GM12873 (cell line): ENCODE results near the gene PKD1L1.

ENCODE experiments used
- TF ChIP-seq, protein P1 (sequence below): IDR thresholded peaks from 2 replicates; pipeline ENCODE4 v1.5.1; 2012; ENCODE audit warnings: low read depth, mild to moderate bottlenecking, moderate library complexity, low read length, control low read depth; ENCODE audit not compliant: insufficient read depth; ENCODE audit errors: missing control alignments

The PKD1L1 gene

DNA sequence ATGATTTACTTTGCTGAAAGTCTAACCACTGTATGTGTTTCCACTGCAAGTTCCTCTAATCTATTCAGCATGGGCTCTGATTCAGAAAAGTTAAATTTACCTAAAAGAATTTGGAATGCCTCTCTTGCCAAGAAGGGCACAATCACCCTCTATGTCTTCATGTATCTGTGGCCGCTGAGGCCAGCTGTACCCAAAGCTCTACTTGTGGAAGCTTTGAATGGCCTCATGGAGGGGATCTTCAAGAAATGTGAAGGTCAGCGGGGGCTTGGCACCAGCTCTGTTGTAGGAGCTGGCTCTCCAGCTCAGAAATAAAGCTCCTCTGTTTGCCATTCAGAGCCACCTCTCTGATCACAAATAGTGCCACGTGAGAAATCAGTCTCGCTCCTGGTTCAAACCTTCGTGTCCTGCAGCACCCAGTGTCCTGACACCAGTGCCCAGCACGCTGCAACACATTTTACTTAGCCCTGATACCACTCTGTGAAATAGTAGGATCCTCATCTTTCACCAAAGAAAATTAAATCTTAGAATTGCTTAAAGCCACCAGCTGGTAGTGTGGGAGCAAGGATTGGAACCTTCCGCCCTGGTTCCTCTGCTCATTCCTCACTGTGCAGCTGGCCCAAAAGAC, 61.1 kb downstream of the PKD1L1 start:
- TF ChIP-seq, protein P1, sequence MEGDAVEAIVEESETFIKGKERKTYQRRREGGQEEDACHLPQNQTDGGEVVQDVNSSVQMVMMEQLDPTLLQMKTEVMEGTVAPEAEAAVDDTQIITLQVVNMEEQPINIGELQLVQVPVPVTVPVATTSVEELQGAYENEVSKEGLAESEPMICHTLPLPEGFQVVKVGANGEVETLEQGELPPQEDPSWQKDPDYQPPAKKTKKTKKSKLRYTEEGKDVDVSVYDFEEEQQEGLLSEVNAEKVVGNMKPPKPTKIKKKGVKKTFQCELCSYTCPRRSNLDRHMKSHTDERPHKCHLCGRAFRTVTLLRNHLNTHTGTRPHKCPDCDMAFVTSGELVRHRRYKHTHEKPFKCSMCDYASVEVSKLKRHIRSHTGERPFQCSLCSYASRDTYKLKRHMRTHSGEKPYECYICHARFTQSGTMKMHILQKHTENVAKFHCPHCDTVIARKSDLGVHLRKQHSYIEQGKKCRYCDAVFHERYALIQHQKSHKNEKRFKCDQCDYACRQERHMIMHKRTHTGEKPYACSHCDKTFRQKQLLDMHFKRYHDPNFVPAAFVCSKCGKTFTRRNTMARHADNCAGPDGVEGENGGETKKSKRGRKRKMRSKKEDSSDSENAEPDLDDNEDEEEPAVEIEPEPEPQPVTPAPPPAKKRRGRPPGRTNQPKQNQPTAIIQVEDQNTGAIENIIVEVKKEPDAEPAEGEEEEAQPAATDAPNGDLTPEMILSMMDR = no peak

DNA sequence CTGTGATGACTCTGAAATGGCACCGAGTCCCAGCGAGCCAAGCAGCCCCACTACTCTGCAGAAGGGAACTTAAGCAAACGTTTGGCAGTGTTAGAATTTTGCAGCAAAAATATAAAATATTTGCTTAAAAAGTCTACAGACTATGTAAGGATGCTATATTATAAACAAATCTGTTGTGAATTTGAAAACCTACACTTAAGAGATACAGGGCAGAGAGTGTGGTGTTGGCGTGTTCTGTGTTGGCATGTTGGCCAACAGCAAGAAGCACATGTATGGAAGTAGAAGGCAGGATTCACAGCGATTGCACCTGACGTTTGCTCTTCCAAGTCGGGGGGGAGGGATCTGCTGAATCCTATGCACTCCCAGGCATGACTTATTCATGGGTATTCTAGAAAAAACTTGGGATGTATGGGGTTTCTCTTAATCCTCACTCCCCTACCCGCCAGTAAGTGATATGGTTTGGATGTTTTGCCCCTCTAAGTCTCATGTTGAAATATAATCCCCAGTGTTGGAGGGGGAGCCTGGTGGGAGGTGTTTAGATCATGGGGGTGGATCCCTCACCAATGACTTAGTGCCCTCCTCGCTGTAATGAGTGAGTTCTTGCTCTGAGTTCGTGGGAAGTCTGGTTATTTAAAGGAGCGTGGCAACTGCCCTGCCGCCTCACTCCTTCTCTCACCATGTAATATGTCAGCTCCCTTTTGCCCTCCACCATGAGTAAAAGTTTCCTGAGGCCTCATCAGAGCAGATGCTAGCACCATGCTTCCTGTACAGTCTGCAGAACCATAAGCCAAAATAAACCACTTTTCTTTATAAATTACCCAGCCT, 62.1 kb downstream of the PKD1L1 start:
- TF ChIP-seq, protein P1 = no peak

DNA sequence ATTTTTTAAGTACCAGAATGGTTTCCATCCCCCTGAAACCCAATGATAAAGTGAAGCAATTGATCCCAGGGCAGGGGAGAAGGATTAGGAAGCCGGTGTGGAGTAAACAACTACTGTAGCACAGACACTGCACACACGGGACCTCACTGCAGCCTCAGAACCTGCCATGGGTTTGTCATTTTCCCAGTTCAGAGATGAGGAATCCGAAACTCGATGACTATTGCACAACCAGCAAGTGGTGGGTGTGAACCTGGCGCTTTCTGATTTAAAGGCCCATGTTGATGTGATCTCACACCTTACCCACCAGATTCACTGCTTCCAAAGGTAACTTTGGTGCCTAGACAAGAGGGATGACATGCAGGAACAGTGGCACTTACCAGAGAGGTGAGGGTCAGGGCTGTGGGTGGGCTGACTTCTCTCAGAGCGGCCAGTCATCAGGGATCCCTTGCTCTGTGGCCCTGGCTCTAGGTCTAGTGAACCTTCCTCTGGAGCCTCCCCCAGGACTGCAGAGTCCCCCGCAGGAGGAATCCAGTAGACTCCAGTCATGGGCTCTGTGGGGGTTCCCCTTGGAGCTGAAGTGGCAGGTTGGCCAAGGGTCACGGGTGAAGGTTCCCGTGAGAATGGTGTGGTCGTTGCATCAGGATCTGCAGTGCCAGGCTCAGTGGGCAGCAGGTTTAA, 62.8 kb downstream of the PKD1L1 start:
- TF ChIP-seq, protein P1 = no peak

DNA sequence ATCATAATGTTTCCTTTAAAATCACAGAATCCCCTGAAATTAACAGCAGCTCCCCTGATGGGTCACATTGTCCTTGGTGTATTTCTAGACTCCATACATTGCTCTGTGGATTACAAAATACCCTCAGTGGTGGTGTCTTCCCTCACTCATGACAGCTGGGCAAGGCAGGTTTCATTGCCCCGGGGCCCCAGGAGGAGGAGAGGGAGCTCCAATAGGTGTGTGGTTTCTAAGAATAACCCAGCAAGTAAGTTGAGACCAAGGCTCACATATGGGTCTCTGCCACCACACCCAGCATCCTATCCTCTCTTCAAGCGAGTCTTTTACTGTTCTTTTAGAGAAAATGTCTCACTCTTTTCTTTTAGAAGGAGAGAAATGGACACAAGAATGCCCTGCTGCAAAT, 63.6 kb downstream of the PKD1L1 start:
- TF ChIP-seq, protein P1 = no peak

DNA sequence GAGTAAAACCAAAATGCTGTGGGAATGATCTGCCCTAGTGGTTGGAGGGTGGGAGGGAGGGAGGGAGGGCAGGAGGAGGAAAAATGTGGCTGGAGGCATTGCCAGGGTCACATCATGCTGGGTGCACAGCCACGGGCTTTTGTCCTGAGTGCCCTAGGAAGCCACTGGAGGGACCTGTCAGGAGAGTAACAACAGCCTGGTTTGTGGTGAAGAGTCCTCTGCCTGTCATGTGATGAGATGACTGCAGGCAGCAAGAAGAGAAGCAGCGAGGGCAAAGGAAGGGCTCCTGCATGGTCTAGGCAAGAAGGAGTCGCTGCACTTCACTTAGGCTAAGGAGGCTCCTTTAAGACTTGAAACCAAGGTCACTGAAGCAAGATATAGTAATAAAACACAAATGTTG, 65.6 kb downstream of the PKD1L1 start:
- TF ChIP-seq, protein P1 = no peak

DNA sequence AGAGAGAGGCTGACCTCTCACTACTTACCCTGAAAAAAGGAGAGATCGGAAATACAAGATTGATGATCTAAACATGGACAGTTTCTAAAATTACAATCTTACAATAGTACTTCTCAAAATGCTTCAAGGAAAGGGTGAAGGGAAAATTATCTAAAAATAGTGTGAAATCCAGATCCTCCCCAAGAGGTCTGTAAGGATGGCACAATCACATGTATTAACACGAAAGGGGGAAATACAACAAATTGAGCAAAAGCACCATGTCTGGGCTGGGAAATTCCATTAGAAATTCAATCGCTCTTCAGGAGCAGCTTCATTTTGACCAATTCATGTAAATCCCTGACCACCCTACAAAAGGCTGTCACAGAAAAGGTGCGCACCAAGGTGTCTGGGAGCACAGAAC, 67.0 kb downstream of the PKD1L1 start:
- TF ChIP-seq, protein P1 = no peak

DNA sequence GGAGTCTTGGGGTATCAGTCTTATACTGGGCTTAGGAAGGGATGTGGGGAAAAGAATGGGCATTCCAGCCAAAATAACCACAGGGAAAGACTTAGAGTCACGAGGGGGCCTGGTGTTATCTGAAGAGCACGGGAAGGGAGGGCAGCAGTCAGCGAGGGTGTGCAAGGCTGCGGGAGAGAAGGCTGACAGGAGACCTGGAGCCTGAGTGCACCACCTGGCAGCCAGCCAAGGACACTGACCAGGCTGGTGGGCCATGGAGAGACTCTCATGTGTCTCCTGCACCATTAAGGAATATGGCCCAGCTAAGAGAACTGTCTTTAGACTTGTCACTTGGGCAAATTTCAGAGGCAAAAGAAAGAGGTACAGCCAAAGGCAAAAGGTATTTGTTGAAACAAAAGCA, 69.6 kb downstream of the PKD1L1 start:
- TF ChIP-seq, protein P1 = no peak
